ENCODE results near the gene ID1.
"Not testable (repeated sequence)": the region's sequence is repeated elsewhere in the genome, so short reads cannot be mapped to it uniquely, and the experiment has no call there.

The ID1 gene

DNA sequence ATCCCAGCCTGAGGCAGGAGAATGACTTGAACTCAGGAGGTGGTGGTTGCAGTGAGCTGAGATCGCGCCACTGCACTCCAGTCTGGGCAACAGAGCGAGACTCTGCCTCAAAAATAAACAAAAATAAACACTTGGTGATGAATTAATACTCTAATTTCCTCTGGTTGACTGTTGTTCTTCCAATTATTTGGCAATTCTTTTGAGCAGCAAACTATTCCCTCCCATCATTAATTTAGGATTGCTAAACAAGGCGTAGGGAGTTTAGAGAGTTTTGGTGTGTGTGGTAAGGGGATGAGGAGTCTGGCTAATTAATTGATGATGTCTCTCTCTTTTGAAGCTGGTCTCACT is 2.7 kb upstream of the ID1 start:
- no peak for DNase-seq (ENCODE audit: low read depth)

DNA sequence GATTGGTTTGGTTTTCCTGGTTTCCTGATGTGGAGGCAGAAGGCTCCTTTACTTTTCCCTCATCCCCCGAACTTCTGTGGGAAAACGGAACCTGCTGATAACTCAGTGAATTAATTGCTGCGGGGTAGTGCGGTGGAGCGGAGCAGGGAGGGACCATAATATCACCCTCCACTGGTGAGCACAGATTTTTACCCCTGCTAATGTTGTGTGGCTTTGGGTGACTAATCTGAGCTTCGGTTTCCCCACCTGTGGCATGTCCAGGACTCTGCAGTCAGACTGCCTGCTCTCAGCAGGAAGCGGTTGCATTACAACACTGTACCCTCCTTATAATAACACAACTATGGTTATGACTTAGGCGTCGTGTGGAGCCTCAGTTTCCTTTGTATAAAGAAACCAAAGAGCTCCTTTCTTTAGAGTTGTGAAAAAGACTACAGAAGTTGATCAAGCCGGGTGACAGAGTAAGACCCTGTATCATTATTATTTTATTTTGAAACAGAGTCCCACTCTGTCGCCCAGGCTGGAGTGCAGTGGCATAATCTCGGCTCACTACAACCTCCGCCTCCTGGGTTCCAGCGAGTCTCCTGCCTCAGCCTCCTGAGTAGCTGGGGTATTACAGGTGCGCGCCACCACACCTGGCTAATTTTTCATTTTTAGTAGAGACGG is 2.2 kb upstream of the ID1 start:
- DNase-seq (ENCODE audit: low read depth): no peak

DNA sequence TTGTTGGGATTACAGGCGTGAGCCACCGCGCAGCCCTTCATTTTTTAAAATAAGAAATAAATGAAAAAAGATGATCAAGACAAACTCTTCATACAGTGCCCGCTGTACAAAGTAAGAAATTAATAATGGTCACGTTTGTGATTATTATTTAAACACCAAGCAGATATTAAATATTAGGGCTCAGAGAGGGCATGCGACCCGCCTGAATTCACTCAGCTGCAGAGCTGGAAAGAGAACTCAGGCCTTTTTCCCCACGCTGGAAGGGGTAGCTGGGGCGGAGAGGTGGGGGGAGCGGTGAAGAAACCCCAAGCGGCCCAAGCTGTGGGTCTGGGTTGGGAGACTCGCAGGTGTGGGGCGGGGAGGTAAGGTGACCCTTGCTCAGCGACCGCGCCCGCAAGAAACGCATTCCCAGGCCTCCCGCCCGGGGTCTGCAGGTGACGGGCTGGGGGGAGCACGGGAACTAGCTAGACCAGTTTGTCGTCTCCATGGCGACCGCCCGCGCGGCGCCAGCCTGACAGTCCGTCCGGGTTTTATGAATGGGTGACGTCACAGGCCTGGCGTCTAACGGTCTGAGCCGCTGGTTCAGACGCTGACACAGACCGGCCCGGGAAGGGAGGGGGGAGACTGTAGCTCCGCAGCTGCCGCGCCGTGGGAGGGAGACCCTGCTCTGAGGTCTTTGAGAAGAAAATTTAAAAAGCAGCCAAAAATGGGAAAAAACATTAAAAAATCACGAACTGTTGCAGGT is 1.1 kb upstream of the ID1 start:
- peak; percentile 68 for DNase-seq (ENCODE audit: low read depth)

DNA sequence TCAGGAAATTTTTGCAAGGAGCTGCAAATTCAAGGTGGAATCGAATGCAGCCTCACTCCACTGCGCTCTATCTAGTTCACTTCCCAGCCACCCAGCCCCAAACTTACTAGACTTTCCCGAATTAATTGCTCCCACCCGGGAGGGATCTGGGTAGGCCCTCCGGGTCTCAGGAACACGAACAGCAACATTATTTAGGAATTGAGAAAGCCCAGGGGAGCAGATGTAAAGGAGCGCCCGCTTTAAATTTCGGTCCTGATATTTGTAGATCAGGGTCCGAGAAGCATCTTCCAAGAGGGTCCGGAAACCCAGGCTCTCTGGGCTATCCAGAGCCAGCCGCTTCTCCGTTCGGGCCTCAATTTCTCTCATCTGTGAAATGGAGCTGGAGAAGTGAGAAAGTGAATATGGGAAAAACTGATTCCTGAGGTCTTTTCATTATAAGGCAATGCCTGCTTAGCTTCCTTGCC is 490 bp upstream of the ID1 start:
- DNase-seq (ENCODE audit: low read depth): no peak

DNA sequence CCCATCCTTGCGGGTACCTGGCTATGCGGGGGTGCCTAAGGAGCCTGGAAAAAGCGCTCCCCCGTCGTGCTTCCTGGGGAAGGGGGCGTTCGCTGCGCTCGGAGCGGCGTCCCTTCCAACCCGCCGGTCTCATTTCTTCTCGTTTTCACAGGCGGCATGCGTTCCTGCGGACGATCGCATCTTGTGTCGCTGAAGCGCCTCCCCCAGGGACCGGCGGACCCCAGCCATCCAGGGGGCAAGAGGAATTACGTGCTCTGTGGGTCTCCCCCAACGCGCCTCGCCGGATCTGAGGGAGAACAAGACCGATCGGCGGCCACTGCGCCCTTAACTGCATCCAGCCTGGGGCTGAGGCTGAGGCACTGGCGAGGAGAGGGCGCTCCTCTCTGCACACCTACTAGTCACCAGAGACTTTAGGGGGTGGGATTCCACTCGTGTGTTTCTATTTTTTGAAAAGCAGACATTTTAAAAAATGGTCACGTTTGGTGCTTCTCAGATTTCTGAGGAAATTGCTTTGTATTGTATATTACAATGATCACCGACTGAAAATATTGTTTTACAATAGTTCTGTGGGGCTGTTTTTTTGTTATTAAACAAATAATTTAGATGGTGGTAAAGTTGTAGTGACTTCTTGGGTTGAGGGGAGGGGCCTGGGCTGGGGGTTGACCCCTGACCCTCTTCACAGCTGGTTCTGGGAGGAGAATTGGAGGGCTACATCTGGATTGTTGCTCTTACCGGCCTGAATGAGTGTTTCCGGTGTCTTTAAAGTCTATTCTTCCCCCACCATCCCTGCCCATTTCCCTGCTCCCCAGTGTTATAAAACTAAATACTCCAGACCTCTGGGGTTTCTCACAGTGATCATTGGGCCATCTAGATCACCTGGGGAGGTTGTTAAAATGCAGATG is 1.1 kb downstream of the ID1 start:
- DNase-seq (ENCODE audit: low read depth): no peak

DNA sequence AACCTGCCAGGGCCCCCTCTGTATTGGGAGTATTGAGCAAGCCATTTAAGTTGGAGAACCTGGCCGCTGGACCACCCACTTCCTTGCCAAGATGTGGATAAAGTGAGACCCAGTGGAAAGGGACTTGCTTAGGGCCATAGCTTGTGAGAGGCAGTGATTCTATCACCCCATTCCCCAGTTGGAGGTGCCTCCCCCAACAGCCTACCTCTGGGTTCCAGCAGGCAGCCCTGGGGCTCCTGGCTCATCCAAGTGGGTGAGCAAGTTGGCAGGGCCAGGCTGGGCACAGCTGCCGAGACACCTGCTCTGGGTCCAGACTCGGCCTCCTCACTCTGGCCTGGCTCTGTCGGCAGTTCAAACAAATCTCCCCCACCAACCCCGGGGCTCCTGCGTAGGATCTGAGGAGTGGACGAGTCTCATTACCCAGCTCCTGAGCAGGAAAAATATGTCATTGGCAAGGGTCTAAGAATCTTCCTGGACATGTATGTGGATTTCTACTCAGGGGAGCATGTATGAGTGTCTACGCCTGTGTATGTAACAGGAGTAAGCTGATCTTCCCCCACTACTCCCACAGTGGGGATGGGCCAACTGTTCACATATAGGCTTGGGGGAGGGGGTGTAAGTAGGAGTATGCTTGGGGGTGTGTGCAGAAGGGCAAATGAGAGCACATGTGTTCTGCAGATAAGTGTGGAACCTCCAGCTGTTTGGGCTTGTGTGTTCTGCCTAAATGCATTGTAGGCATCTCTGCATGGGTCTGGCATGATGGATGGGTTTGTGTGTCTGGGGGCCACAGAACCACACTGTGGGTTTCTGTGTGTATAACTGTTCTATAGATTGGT is 1.9 kb downstream of the ID1 start:
- DNase-seq (ENCODE audit: low read depth): no peak

DNA sequence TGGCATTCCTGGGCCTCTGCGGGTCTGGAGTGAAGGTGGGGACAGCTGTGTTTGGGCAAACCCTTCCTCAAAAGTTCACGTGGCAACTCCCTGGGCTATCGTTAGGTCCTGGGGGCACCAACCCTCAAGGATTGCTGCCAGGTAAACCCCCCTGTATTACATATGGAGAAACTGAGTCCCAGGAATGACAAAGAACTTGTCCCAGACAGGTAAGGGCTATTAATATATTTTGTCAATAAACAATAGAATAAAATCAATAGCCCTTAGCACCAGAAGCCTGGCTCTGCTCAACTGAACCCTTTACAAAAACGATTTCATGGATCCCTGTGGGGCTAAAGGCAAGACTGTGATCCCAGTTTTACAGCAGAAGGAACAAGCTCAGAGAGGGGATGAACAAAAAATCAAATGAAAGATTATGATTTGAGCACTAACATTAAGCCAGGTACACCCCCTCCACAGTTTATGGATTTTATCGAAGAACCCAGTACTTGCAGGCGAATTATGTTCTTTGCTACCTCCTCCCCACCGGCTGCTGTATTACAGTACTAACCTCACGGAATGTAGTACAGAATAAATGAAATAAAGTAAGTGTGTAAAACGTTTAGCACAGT is 2.7 kb downstream of the ID1 start:
- DNase-seq (ENCODE audit: low read depth): no peak

DNA sequence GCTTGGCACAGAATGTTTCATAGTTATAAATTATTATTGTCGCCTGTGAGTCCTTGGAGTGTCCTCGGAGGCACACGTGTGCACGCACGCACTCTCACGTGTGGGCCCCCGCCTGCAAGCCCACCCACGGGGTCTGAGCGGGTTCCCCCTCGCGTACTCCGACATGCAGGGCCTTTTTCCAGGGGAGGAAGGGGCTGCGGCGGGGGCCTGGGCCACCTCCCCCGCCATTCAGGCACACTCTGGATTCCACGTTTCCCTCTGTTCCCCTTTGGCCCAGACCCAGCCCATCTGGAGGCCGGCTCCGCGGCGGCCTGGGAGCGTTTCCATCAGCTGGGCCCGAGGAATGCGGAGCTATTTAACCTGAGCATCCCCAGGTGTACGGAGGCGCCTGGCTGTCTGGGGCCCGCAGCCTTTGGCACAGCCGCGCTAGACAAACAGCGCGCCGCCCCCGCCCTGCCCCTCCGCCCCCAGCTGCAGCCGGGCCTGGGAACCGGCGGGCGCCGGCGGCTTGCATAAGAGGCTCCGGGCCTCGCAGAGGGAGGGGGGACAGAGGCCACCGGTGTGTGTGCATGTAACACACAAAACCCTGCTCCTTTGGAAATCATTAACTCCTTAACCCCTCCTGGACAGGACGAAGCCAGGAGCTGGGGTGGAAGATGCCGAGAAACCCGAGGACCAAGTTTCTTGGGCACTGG is 3.3 kb downstream of the ID1 start:
- no peak for DNase-seq (ENCODE audit: low read depth)

DNA sequence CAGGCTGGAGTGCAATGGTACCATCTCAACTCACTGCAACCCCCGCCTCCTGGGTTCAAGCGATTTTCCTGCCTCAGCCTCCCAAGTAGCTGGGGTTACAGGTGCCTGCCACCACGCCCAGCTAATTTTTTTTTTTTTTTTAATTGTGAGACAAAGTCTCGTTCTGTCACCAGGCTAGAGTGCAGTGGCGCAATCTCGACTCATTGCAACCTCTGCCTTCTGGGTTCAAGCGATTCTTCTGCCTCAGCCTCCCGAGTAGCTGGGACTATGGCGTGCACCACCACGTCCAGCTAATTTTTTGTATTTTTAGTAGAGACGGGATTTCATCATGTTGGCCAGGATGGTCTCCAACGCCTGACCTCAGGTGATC is 7.2 kb downstream of the ID1 start:
- not testable (repeated sequence) for DNase-seq (ENCODE audit: low read depth)

DNA sequence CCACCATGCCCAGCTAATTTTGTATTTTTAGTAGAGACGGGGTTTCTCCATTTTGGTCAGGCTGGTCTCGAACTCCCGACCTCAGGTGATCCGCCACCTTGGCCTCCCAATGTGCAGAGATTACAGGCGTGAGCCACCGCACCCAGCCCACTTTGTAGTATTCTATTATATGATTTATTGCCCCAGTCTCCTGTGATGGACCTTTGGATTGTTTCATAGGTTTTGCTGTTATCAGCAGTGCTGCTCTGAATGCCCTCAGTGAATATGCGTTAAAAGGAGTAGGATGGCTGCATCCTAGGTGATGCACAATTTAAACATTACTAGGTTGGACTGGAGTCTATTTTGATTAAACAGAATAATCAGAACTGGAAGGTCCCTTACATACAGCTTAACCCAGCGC is 10.3 kb downstream of the ID1 start:
- no peak for DNase-seq (ENCODE audit: low read depth)

DNA sequence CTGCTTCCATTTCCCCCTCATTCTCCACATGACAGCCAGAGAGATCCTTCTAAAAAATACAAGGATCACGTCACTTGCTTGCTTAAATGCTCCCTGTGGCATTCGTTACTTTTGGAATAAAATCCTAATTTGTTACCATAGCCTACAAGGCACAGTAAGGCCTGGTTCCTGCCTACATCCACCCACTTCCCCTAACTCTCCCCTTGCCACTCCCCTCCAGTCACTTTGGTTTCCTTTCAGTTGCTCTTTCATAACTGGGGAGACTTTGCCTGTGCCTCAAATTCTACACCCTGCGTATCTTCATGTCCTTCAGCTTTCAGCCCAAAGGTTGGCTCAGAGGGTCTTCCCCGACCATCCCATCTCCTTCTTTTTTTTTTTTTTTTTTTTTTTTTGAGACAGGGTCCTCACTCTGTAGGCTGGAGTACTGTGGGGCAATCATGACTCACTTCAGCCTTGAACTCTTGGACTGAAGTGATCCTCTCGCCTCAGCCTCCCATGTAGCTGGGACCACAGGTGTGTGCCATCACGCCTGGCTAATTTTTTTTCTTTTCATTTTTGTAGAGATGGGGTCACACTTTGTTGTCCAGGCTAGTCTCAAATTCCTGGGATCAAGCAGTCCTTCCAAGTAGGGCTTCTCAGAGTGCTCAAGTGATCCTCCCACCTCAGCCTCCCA is 12.5 kb downstream of the ID1 start:
- DNase-seq (ENCODE audit: low read depth): no peak

DNA sequence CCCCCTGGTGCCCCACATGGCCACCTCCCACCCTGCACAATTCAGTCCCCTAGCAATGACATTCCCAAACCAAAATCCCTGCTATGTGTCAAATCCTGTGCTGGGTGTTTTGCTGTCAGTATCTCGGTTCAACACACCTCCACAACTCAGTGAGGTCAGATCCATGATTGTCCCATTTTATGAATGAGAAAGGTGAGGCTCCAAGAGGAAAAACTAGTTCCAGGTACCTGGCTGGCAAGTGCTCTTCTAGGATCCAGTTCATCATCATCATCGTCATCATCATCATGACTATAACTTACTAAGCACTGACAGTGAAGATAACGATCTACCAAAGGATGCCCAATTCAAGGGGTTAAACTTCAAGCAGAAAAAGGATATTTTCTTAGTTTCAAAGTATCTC is 15.2 kb downstream of the ID1 start:
- DNase-seq (ENCODE audit: low read depth): no peak

DNA sequence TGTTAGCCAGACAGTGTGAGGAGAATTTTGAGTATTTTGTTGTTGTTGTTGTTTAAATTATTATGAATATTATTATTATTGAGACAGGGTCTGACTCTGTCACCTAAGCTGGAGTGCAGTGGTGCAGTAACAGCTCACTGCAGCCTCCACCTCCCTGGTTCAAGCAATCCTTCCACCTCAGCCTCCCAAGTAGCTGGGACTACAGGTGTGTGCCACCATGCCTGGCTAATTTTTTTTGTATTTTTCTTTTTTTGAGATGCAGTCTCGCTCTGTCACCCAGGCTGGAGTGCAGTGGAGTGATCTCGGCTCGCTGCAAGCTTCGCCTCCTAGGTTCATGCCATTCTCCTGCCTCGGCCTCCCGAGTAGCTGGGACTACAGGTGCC is 18.0 kb downstream of the ID1 start:
- DNase-seq (ENCODE audit: low read depth): not testable (repeated sequence)

DNA sequence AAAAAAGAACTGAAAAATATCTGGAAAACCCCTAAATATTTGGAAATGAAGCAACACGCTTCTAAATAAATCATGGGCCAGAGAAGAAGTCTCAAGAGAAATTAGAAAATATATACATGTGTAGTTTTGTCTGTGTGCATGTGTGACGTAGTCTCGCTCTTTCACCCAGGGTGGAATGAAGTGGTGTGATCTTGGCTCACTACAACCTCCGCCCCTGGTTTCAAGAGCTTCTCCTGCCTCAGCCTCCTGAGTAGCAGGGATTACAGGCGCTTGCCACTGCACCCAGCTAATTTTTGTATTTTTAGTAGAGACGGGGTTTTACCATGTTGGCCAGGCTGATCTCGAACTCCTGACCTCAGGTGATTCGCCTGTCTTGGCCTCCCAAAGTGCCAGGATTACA is 21.4 kb downstream of the ID1 start:
- not testable (repeated sequence) for DNase-seq (ENCODE audit: low read depth)

DNA sequence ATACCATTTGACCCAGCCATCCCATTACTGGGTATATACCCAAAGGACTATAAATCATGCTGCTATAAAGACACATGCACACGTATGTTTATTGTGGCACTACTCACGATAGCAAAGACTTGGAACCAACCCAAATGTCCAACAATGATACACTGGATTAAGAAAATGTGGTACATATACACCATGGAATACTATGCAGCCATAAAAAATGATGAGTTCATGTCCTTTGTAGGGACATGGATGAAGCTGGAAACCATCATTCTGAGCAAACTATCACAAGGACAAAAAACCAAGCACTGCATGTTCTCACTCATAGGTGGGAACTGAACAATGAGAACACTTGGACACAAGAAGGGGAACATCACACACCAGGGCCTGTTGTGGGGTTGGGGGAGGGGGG is 23.0 kb downstream of the ID1 start:
- not testable (repeated sequence) for DNase-seq (ENCODE audit: low read depth)

DNA sequence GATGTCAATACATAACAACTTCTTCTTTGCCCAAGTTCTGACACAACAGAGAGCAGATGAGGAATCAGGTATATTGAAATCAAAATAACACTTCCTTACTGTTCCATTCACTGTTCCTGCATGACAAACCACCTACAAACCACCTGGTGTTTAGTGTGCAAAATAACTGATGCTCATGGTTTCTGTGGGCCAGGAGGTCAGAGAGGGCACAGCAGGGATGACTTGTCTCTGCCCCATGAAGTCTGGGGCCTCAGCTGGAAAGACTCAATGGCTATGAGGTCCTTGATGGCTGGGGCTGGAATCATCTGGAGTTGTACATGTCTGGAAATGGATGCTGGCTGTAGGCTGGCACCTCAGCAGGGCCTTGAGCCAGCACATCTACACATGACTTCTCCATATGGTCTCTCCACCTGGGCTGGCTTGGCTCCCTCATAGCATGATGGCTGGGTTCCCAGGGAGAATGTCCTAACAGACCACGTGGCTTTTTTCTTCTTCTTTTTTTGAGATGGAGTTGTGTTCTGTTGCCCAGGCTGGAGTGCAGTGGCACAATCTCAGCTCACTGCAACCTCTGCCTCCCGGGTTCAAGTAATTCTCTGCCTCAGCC is 25.2 kb downstream of the ID1 start:
- no peak for DNase-seq (ENCODE audit: low read depth)

DNA sequence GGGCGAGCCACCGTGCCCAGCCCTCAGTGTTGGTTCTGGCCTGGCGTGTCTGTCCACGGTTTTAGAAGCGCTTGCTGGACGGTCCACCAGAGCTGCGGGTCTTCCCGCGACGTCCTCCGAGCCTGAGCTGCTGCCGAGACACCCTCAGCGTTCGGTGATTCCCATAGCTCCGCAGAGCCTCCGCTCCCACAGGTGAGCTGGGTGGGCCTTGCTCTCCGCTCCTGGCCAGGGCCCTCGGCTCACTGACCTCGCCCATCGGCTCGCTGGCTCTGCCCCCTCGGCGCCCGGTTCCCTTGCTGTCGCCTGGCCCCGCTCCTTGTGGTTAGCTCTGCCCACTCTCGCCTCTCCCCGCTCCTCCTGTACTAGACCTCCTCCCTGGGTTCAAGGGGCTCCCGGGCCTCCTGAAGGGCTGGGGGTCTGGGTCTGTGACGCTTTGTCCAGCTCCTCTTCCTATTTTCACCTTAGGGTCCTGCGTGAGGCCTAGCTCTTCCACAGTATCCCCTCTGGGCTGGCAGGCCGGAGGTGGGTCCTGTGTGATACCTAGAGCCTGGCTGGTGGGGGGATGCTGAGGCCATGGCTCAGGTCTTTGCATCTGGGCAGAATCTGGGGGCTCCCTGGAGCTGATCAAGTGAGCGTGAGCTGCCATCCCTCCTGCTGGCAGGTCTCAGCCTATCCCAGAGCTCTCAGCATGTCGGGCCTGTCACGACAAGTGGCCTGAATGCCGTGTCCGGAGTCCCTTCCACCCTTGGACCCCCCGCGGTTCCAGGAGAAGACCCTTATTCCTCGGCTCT is 27.7 kb downstream of the ID1 start:
- DNase-seq (ENCODE audit: low read depth): no peak

DNA sequence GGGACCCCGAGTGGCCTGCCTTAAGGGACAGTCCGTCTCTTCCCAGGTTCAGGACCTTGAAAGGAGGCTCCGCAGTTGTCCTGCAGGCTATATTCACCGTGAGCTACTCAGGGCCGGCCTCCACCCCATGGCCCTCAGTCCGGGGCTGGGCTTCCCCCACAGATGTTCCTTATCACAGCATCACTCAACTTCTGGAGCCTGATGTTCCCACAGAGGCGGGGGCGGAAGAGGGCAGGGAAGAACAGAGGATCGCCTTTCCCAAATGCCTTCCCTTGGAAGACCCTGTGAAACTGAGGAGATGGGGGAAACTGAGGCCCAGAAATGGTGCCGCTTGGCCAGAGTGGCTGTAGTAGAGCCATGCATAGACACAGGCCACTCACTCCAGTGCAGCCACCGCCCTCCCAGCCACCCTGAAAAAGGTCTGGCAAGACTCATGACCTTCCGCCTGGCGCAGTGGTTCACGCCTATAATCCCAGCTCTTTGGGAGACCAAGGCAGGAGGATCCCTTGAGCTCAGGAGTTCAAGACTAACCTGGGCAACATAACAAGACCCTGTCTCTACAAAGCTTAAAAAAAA is 28.3 kb downstream of the ID1 start:
- no peak for DNase-seq (ENCODE audit: low read depth)

DNA sequence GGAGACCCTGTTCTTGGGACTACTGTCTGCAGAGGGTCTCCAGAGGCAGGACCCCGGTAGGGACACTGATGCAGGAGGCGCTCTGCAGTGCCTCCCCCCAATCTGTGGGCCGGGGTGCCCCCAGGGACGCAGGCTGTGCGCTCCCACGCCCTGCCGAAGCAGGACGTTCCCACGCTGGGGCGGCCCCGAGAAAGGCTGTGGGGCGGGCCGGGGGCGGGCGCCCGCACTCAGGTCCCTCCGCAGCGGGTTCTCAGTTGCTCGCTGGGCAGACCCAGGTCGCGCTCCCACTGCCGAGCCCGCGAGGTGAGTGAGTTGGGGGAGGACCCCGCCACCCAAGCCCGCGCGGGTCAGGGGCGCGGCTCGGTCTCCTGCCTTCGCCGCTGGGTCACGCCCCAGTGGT is 32.6 kb downstream of the ID1 start, which contains the start of gene COX4I2:
Gene COX4I2, plus strand, starts transcription at position 253 of the 400 bp plus-strand sequence. CDS start 1,106 bp downstream, outside the sequence.
- no peak for DNase-seq (ENCODE audit: low read depth)

Measured in stimulated activated CD8-positive, alpha-beta memory T cell treated with anti-CD3 and anti-CD28 coated beads, Interleukin-4, amount 100 ng/mL, for 24 hours (primary cell).